Mammary epithelial cell (primary cell): ENCODE data around the gene BCKDK.

ENCODE experiments used
- EZH2 ChIP-seq: IDR thresholded peaks from 2 replicates; pipeline ENCODE4 v1.6.1; 2012; ENCODE audit warnings: low read length, inconsistent platforms, borderline replicate concordance
- TF ChIP-seq, protein P1 (sequence below), 2 donors: IDR thresholded peaks in 1 of 2; conservative IDR thresholded peaks in 1 of 2; 2 replicates each; pipeline ENCODE4 v1.5.1; 2011 to 2012; ENCODE audit warnings: inconsistent platforms in 2 of 2, low read length in 2 of 2, mild to moderate bottlenecking in 2 of 2, control low read depth in 1 of 2, low read depth in 1 of 2; ENCODE audit not compliant: insufficient read depth in 1 of 2; ENCODE audit errors: extremely low read depth in 1 of 2

DNA sequence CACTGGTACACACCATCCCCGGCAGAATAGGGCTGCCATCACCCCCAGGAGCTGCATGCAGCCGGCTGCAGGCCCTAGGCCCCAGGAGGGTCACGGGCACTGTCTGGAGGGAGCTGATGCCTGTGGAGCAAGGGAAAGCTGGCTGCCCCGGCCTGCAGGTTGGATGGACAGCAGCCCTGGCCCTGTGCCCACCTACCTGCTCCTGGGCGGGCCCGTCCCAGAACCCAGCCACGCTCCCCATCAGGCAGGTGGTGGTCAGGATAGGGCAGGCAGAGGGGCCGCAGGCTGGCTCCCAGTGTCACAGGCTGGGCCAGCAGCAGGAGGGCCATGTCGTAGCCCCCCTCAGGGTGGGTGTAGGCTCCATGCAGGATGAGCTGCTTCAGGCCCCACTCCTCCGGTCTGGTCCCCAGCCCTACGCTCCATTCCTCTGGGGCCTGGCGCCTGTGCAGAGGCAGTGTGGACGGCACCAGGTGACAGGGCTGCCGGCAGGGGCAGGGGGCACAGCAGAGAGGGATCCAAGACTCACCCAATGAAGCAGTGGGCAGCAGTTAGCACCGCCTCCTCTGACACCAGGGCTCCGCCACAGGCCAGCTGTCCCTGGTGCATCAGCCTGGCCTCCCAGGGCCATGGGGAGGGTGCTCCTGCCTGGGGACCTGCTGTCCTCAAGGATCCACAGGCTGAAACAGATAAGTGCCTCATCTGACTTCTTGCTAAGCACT lies 23.4 kb upstream of the BCKDK start:
- TF ChIP-seq, protein P1, sequence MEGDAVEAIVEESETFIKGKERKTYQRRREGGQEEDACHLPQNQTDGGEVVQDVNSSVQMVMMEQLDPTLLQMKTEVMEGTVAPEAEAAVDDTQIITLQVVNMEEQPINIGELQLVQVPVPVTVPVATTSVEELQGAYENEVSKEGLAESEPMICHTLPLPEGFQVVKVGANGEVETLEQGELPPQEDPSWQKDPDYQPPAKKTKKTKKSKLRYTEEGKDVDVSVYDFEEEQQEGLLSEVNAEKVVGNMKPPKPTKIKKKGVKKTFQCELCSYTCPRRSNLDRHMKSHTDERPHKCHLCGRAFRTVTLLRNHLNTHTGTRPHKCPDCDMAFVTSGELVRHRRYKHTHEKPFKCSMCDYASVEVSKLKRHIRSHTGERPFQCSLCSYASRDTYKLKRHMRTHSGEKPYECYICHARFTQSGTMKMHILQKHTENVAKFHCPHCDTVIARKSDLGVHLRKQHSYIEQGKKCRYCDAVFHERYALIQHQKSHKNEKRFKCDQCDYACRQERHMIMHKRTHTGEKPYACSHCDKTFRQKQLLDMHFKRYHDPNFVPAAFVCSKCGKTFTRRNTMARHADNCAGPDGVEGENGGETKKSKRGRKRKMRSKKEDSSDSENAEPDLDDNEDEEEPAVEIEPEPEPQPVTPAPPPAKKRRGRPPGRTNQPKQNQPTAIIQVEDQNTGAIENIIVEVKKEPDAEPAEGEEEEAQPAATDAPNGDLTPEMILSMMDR (conservative IDR thresholded peaks at IDR 0.05 in 1 of 2, IDR thresholded peaks at IDR 0.05 in 1 of 2; ENCODE audit: extremely low read depth in 1 of 2, insufficient read depth in 1 of 2, low read depth in 1 of 2, low read length in 2 of 2), result no peak
- TF ChIP-seq EZH2, result no peak
